IMR-90 (cell line): ENCODE results near the gene LAMA4.

Source experiments
- BHLHE40 ChIP-seq: fragments of 150-350 bp; IDR thresholded peaks from 2 replicates; pipeline ENCODE4 v1.6.1; 2016; ENCODE audit warnings: mild to moderate bottlenecking, low read depth, low read length
- CHD1 ChIP-seq: IDR thresholded peaks from 2 replicates; pipeline ENCODE4 v1.6.1; 2012; ENCODE audit warnings: low read depth, low read length, improper control_type of control experiment
- CTCF ChIP-seq: conservative IDR thresholded peaks from 2 replicates; pipeline ENCODE4 v1.5.1; 2012; ENCODE audit warnings: mild to moderate bottlenecking, low read depth, low read length, improper control_type of control experiment
- FOS ChIP-seq: fragments of 150-350 bp; IDR thresholded peaks from 2 replicates; pipeline ENCODE4 v1.6.1; 2016; ENCODE audit warnings: low read depth, low read length
- MXI1 ChIP-seq: IDR thresholded peaks from 2 replicates; pipeline ENCODE4 v1.6.1; 2012; ENCODE audit warnings: low read depth, mild to moderate bottlenecking, low read length, moderate library complexity, borderline replicate concordance
- POLR2A ChIP-seq: IDR thresholded peaks from 2 replicates; pipeline ENCODE4 v1.6.1; 2012; ENCODE audit warnings: mild to moderate bottlenecking, low read depth, low read length
- RAD21 ChIP-seq: IDR thresholded peaks from 2 replicates; pipeline ENCODE4 v1.6.1; 2012; ENCODE audit warnings: low read length, improper control_type of control experiment
- RCOR1 ChIP-seq: IDR thresholded peaks from 2 replicates; pipeline ENCODE4 v1.6.1; 2012; ENCODE audit warnings: mild to moderate bottlenecking, low read length, improper control_type of control experiment; ENCODE audit not compliant: insufficient replicate concordance

DNA sequence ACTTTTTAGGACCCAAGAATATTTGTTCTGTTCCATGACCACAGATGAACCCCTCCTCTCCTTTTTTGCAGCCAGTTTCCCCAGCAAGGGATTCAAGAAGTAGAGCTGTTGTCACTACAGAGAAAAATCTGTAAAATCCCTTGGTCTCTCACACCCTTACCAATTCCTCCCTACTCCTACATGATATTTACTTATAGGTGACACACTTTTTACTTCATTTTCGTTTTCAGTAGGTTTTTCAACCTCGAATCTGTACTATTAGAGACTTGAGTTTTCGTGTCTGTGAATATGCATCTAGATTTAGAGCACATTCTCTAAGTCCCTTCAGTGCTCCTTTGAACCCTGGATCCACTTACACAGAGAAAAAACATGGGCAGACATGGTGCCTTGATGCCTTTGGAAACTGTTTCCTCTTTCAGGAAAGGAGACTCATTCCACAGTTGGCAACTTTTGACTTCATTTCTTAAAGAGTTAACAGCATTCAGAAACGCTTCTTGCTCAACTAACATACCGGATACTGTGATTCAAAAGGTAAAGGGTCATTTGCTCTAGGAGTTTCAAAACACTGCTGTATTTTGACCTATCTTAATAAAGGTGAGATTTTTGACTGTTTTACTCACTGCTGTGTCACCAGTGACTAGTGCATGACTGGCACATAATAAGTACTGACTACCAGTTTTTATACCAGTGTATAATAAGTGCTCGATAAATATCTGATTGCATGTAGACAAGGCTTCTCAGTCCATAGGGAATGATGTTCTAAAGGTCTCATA, 50.6 kb downstream of the LAMA4 start:
- TF ChIP-seq MXI1 (no peak), CTCF (no peak), RCOR1 (no peak), BHLHE40 (no peak), CHD1 (no peak), POLR2A (peak; percentile 29; the same call in 1 of the 2 replicates), FOS (peak; percentile 79), RAD21 (no peak)
